HG03139 (cell line): ENCODE results near the gene NSUN4.
A peak's percentile ranks its signal among the peaks of the same experiment; 100 is the strongest.
"Not testable (repeated sequence)": the region's sequence is repeated elsewhere in the genome, so short reads cannot be mapped to it uniquely, and the experiment has no call there.

Experiments
- ATAC-seq: cut with Tn5 transposase; IDR thresholded peaks from one replicate; pipeline ENCODE4 v1.9.1; 2021; ENCODE audit not compliant: unreplicated experiment

NSUN4 gene

GRCh38 chr1:46340404-46341221 is at the start of gene NSUN4:
Gene NSUN4 (plus strand): TSS chr1:46340807. CDS start chr1:46340827, 20 bp downstream.
- peak; percentile 79 for ATAC-seq

- no peak for ATAC-seq
These were observed 45.3 kb upstream of the NSUN4 start for GRCh38 chr1:46295306-46295705.

DNA sequence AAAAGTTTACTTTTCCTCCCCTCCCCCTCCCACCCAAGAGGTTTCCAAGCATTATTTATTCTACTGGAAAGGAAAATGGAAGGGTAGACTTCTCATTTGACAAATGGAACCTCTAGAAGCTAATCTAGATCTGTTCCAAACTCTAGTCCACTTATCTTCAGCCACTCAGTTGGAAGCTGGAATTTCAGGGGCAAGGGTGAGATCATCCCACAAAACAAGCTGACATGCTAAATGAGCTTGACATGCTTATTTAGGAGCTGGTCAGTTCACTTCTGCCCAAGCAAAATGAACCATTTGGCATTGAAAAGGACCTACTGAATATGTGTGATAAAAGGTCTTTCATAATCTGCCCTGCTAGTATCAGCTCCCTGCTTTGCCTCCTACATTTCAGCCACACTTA is 42.2 kb upstream of the NSUN4 start:
- no peak for ATAC-seq

- no peak for ATAC-seq
These were observed 39.8 kb upstream of the NSUN4 start for GRCh38 chr1:46300673-46301405.

DNA sequence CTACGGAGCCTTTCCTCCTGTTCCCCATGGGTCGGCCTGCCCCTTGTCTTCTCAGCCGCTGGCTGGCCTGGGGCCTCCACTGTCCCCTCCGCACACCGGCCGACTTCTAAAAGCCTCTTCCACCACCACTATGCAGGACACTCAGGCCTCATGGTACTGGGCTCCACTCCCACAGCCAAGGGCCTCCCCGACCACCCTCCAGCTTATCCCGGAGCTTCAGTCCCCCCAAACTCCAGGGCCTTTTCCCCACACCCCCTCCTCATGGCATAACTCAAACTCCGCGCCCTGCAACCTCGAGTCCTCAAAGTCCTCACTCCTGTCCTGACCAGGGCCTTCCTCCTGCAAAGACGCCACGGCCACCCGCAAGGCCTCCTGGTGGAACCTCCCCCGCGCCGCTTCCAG is 39.2 kb upstream of the NSUN4 start:
- ATAC-seq, result no peak

DNA sequence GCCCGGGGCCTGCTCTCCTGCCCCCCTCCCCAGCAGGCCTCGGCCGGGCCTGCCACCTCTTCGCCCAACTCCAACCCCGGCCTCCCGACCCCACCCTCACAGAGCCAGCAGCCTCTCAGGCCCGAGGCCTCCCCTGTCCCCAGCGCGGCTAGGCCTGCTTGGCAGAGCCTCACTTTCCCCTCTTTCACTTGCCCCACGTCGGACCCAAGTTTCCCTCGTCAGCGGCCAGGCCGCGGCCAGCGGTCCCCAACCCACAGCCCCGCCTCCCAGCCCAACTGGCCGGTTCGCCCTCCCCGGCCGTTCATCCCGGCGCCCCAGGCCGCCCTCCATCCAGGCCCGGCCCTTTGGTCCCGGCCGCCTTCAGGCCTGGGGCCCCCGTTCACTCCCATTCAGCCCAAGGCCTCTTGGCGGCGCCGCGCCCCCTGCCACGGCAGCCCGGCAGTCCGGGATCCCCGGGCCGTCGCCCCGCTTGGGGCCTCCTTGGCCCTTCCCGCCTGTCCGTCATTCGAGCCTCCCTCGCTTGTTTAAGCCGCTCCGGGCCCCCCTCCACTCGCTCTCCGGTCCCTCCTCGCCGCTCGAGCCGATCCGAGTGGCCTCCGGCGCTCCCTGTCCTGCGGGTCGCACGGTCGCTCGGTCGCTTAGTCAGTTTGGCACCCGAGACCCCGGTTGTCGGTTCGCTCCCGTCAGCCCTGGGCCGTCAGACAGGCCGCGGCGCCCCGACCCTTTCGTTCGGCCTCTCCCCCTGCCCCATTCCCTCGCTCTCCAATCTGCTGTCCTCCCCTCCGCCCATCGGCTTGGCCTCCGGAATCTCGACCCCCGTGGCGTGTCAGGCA is 38.6 kb upstream of the NSUN4 start:
- ATAC-seq, result peak; percentile 19

GRCh38 chr1:46302641-46303037 is 38.0 kb upstream of the NSUN4 start:
- peak; percentile 4 for ATAC-seq

DNA sequence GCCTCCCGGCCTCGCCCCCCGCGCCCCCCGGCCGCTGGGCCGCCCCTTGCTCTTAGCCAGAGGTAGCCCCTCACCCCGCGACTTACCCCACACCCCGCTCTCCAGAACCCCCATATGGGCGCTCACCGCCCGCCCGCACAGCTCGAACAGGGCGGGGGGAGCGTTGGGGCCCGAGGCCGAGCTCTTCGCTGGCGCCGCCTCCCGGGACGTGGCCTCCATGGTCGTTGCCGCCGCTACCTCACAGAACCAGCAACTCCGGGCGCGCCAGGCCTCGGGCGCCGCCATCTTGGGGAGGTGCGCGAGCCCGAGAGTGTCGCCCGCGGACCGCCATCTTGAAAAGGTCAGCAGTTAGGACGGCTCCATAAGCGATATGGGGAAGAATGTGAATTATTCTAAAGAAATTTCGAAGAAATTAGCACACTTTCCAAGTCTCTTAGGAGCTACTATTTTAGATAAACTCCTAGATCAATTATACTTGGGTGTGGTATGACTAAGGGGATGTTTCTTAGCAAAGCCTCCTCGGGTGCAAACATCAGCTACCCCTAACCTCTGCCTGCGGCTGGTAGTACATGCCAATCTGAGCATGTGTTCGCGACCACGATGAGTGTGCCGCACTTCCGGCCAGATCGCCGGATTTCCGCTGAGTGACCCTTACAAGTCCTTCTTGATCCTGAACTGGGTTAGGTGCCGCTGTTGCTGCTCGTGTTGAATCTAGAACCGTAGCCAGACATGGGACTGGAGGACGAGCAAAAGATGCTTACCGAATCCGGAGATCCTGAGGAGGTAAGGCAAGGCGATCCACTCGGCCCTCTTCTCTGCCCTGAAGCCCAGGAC is 37.4 kb upstream of the NSUN4 start, which contains the start of the genes LRRC41 and UQCRH:
LRRC41 (minus strand) TSS at position 579 of the 834 bp plus-strand sequence; CDS start at position 285, 294 bp downstream.
UQCRH (plus strand) TSS at position 661 of the 834 bp plus-strand sequence; CDS start at position 730, 69 bp downstream.
- peak; percentile 73 for ATAC-seq

DNA sequence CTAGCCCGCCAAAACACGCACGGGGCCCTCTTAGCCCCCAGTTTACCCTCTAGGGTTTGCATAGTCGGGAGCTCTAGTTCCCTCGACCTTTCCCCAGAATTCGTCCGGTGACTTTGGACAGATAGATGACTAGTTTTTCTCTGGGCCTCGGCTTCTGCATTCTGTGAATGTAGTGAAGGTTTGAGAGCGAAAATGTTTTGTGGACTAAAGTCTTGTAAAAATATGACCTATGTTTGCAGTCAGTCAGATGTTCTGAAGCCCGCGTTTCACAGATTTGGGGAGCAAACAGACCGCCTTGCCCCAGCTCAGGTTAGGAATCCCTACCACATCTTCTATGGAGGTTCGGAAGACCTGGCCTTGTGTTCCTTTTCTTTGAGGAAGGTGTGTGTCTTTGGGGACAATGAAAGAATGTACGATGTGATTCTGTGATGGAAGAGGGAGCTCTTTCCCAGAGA is 36.7 kb upstream of the NSUN4 start:
- no peak for ATAC-seq

DNA sequence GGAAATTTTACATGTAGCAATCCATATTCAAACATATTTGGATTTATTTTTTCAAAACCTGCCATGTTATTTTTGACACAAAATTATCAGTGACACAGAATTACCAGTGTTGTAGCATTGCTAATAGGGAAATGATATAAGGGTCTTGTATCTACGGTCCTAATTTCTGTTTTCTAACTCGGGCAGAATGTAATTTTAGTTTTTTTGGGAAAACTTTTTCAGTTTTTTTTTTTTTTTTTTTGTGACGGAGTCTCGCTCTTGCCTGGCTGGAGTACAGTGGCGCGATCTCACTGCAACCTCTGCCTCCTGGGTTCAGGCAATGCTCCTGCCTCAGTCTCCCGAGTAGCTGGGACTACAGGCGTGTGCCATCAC is 34.5 kb upstream of the NSUN4 start:
- no peak for ATAC-seq

DNA sequence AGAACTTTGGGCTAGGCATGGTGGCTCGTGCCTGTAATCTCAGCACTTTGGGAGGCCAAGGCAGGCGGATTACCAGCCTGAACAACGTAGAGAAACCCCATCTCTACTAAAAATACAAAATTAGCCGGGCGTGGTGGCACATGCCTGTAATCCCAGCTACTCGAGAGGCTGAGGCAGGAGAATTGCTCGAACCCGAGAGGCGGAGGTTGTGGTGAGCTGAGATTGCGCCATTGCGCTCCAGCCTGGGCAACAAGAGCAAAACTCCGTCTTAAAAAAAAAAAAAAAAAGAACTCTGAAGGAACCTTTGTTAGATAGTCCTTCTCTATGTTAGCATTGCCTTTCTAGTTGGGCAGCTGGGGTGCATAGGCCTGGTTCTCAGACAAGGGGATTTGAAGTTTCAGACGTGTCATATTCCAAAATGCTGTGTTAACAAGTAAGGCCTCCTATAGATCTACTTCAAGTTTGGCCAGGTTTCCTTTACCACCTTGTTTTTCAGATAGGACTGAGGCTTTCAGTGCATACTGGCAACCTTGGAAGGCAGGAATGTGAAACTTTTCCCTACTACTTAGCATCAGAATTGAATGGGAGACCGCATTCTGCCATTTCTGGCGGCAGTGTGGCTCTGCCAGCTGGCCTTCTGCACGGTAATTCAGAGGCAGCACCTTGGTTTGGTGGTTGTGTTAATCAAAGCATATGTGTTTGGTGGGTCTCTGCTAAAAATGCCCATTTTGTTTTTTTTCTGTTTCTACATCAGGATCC is 31.0 kb upstream of the NSUN4 start:
- no peak for ATAC-seq

- no peak for ATAC-seq
These were observed 30.3 kb upstream of the NSUN4 start for GRCh38 chr1:46310321-46310720.

DNA sequence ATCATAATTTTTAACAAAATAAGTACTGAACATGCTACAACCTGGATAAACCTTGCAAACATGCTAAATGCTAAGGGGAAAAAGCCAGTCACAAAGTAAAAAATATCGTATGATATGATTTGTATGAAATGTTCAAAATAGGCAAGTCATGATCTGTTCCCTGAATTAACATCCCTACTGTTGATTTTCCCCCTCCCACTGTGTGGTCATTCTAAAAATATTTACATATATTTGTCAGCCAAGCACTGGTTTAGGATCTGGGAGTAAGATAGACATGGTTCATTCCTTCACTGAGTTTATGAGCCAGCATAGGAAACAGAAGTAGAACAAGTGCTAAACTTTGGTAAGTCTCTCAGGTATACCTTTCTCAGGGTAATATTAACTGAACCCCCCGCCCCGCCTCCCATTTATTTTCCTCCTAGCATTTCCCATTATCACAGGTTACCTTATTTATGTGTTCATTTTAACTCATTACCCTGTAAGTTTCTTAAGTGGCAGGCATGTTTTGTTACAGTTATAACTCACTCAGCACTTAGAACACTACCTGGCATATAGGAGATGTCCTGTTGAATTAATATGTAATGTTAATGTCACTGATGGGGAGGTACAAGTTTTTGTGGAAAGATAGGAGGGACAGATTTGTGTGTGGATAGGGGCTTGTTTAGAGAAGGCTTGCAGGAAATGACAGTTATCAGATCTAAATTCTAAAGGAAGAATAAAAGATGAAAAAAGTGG is 24.8 kb upstream of the NSUN4 start:
- ATAC-seq, result no peak

DNA sequence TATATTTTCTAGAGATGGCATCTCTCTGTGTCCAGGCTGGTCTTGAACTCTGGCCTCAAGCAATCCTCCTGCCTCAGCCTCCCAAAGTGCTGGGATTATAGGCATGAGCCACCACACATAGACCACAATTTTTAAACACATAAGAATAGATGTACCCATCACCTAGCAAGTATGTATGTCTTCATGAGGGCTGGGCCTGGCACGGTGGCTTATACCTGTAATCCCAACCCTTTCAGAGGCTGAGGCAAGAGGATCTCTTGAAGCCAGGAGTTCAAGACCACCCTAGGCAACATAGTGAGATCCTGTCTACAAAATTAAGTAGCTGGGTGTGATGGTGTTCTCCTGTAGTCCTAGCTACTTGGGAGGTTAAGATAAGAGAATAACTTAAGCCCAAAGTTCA is 23.3 kb upstream of the NSUN4 start:
- no peak for ATAC-seq

DNA sequence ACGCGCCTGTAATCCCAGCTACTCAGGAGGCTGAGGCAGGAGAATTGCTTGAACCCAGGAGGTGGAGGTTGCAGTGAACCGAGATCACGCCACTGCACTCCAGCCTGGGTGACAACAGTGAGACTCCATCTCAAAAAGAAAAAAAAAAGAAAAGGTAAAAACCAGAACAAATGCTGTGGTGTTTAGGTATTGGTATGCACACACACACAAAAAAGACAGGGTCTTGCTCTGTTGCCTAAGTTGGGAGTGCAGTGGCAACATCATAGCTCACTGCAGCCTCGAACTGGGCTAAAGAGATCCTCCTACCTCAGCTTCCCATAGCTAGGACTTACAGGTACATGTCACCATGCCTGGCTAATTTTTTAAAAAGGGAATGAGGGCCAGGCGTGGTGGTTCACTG is 21.3 kb upstream of the NSUN4 start:
- ATAC-seq, result not testable (repeated sequence)

DNA sequence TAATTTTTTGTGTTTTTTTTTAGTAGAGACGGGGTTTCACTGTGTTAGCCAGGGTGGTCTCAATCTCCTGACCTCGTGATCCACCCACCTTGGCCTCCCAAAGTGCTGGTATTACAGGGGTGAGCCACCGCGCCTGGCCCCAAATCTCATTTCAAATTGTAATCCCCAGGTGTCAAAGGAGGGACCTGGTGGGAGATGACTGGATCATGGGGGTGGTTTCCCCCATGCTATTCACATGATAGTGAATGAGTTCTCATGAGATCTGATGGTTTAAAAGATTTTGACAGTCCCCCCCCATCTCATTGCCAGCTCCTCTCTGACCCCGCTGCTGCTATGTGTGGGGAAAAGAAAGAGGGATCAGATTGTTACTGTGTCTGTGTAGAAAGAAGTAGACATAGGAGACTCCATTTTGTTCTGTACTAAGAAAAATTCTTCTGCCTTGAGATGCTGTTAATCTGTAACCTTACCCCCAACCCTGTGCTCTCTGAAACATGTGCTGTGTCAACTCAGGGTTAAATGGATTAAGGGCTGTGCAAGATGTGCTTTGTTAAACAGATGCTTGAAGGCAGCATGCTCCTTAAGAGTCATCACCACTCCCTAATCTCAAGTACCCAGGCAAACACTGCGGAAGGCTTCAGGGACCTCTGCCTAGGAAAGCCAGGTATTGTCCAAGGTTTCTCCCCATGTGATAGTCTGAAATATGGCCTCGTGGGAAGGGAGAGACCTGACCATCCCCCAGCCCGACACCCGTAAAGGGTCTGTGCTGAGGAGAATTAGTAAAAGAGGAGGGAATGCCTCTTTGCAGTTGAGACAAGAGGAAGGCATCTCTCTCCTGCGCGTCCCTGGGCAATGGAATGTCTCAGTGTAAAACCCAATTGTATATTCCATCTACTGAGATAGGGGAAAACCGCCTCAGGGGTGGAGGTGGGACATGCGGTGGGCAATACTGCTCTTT is 20.4 kb upstream of the NSUN4 start:
- not testable (repeated sequence) for ATAC-seq

DNA sequence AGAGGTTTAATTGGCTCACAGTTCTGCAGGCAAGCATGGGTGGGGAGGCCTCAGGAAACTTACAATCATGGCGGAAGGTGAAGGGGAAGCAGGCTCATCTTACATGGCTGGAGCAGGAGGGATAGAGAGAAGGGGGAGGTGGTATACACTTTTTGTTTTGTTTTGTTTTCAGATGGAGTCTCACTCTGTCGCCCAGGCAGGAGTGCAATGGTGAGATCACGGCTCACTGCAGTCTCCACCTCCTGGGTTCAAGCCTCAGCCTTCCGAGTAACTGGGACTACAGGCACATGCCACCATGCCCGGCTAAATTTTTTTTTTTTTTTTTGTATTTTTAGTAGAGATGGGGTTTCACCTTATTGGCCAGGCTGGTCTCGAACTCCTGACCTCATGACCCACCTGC is 18.4 kb upstream of the NSUN4 start:
- not testable (repeated sequence) for ATAC-seq
